Astrocyte of the cerebellum (primary cell): ENCODE measurements around the gene ZFP92.

Source experiments
- DNase-seq: peaks from one replicate; pipeline ENCODE4 v3.0.0-alpha.2; 2011; ENCODE audit warnings: low read depth
- H3K4me3 ChIP-seq: 2 replicates; pipeline ENCODE4 v1.5.1; 2011; ENCODE audit warnings: mild to moderate bottlenecking, low read depth, low read length, moderate library complexity
- in situ Hi-C: cut with HindIII; loops from 2 replicates; pipeline ENCODE4 v1.10.0; 2017; ENCODE audit warnings: low sequenced_read_pairs
- TF ChIP-seq, protein P1 (sequence below): IDR thresholded peaks from 2 replicates; pipeline ENCODE4 v1.5.1; 2012; ENCODE audit warnings: low read length, low read depth, moderate library complexity, mild to moderate bottlenecking; ENCODE audit errors: missing control alignments

The ZFP92 gene

DNA sequence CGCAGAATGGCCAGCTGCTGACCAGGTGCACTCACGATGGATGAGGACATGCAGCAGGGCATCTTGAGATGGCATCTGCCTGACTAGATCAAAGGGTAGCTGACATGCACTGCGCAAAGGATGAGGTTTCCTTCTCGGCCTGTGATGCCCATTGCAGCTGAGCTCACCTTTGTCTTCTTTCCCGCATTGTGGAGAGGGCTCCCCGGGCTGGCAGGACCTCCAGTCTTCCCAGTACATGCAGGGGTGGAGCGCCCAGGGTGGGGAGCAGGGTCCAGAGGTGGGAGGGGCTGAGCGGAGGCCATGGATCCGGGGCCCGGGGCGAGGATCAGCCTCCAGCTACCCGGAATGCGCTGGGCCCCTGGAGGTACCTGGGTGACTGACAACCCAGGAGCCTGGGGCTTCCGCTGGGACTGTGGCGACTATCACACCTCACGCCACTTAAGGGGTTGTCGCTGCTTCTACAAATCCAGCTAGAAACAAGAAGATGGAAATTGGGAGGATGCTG lies 22.6 kb downstream of the ZFP92 start:
- DNase-seq = no peak
- in situ Hi-C loops = no loop called here
- TF ChIP-seq, protein P1, sequence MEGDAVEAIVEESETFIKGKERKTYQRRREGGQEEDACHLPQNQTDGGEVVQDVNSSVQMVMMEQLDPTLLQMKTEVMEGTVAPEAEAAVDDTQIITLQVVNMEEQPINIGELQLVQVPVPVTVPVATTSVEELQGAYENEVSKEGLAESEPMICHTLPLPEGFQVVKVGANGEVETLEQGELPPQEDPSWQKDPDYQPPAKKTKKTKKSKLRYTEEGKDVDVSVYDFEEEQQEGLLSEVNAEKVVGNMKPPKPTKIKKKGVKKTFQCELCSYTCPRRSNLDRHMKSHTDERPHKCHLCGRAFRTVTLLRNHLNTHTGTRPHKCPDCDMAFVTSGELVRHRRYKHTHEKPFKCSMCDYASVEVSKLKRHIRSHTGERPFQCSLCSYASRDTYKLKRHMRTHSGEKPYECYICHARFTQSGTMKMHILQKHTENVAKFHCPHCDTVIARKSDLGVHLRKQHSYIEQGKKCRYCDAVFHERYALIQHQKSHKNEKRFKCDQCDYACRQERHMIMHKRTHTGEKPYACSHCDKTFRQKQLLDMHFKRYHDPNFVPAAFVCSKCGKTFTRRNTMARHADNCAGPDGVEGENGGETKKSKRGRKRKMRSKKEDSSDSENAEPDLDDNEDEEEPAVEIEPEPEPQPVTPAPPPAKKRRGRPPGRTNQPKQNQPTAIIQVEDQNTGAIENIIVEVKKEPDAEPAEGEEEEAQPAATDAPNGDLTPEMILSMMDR = no peak
- H3K4me3 ChIP-seq = no peak overlapping the region

DNA sequence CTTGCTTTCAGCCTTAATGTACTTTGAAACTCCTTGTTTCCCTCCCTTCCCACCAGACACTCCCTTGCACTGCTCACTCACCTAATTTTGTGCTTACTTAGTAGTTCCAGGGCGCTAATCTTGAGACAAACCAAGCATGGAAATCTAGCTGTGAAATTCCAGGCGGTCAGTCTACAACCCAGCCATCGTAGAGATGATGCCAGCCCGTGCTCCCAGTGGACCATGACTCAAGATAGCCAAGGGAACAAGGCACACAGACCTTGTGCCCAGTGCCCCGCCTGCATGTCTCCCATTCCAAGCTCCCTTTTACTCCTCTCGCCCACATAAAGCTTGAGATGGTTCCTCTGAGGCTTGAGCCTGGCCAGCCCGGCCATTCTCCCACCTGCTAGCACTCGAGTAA lies 23.5 kb downstream of the ZFP92 start:
- H3K4me3 ChIP-seq = no peak overlapping the region
- in situ Hi-C loops = no loop called here
- TF ChIP-seq, protein P1 = no peak
- no peak for DNase-seq

DNA sequence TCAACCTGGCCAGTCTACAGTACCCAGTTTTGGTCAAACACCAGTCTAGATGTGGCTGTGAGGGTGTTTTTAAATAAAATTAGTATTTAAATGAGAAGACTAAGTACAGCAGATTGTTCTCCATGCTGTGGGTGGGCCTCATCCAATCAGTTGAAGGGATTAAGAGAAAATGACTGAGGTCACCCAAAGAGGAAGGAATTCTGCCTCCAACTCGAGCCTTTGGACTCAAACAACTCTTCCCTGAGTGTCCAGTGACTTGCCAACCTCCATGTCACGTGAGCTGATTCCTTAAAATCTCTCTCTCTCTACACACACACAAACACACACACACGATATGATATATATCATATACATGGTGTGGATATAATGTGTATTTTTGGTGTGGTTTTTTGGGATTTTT lies 24.6 kb downstream of the ZFP92 start:
- H3K4me3 ChIP-seq = no peak overlapping the region
- in situ Hi-C loops = no loop called here
- TF ChIP-seq, protein P1 = no peak
- no peak for DNase-seq

DNA sequence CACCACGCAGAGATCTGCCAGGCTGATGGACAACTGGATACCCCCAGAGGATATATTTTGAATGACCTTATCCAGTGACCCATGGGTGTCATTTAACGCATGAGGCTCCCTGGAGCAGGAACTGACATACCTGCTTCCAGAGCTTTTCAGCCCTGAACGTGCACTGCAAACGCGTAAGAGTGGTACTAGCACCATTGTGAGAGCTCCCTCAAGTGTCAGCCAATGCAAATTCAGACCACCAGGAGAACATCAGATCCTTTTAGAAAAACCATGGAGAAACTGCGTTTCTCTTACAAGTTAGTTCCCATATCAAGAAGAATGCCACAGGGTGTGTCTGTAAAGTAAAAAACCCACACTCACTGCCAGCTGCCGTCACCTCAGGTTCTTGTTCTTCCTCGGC lies 27.3 kb downstream of the ZFP92 start:
- DNase-seq = no peak
- in situ Hi-C loops = no loop called here
- no peak overlapping the region for H3K4me3 ChIP-seq
- TF ChIP-seq, protein P1 = peak; percentile 45

DNA sequence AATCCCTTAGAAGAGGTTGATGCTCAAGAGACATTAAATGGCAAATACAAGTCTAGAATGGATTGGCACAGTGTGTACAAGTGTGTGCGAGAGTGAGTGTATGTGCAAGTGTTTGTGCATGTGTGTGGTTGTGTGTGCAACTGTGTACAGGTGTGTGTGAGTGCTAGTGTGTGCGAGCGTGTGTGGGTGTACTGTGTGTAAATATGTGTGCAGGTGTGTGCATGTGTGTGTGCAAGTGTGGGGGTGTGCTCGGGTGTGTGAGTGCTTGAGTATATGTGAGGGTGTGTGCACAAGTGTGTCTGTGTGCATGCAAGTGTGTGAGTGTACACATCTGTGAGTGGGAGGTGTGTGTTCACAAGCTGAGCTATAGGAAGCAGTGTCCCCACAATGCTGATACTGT lies 28.7 kb downstream of the ZFP92 start:
- TF ChIP-seq, protein P1 = no peak
- no peak for DNase-seq
- H3K4me3 ChIP-seq = no peak overlapping the region
- in situ Hi-C loops = no loop called here

DNA sequence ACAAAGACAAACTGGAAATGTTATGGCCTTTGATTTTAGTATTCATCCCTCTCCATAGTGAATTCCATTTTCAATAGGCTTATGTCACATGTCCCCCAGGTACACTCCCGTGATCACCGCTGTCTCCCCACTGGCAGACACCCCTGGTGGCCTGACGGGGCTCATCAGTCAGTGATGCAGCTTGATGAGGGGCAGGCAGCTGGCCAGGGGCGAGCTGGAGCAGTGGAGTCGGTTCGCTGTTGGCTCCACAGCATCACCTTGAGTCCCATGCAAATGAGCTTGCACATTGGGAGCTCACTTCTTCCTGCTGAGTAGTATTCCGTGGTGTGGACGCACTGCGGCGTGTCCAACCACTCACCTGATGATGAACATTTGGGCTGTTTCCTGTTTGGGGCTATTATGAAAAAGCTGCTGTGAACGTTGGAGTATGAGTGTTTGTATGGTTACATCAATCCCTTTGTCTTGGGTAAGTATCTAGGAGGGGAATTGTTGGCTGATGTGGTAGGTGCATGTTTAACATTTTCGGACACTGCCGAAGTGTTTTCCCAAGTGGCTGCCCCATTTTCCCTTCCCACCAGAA lies 29.4 kb downstream of the ZFP92 start:
- TF ChIP-seq, protein P1 = no peak
- no peak overlapping the region for H3K4me3 ChIP-seq
- in situ Hi-C loops = no loop called here
- no peak for DNase-seq
